ENCODE measurements around the gene GABBR2. TPM values are rescaled to one million over a fixed set of nuclear protein-coding genes. Genes with fewer than 3 reads are reported as not detected.

Gene GABBR2
- polyA plus RNA-seq, 1 of the 3 experiments (the other 2 are of a cell fraction) = not detected

GRCh38 chr9:98378794-98379193 lies 329.9 kb downstream of the GABBR2 start:
- DNase-seq = no peak
- no peaks in the 10 kb centered on the region for H4K20me1 ChIP-seq (ENCODE audit: insufficient read depth)
- H3K4me1 ChIP-seq (ENCODE audit: control insufficient read depth in 1 of 2, insufficient read depth in 2 of 2, low read depth in 1 of 2, low read length in 1 of 2) = peaks cover 3 to 5% of the 10 kb centered on the region in 2 experiments; a peak in 2 of 4 replicates
- no peak overlapping the region for H2AFZ ChIP-seq (ENCODE audit: low read depth)
- 56% methylated on average over 5 of the region's 5 CpGs for WGBS (ENCODE audit: low lambda C conversion rate)
- no peak overlapping the region for H3K4me3 ChIP-seq (ENCODE audit: low read depth in 2 of 2, low read length in 1 of 2)
- no peak overlapping the region for H3K27ac ChIP-seq (ENCODE audit: low read depth in 2 of 2, low read length in 1 of 2)
- H3F3A ChIP-seq (replicated peaks; ENCODE audit: insufficient read depth) = peaks cover 11% of the 10 kb centered on the region
- no peak overlapping the region for H3K9ac ChIP-seq
- H3K9me3 ChIP-seq = no peaks in the 10 kb centered on the region
- H3K27me3 ChIP-seq (ENCODE audit: insufficient read depth) = no peaks in the 10 kb centered on the region
- ChIA-PET CTCF (no interaction called here), POLR2A (no interaction called here)
- TF ChIP-seq RFX5 (IDR thresholded peaks at IDR 0.05; ENCODE audit: low read length) = no peak
- TF ChIP-seq, protein P1, sequence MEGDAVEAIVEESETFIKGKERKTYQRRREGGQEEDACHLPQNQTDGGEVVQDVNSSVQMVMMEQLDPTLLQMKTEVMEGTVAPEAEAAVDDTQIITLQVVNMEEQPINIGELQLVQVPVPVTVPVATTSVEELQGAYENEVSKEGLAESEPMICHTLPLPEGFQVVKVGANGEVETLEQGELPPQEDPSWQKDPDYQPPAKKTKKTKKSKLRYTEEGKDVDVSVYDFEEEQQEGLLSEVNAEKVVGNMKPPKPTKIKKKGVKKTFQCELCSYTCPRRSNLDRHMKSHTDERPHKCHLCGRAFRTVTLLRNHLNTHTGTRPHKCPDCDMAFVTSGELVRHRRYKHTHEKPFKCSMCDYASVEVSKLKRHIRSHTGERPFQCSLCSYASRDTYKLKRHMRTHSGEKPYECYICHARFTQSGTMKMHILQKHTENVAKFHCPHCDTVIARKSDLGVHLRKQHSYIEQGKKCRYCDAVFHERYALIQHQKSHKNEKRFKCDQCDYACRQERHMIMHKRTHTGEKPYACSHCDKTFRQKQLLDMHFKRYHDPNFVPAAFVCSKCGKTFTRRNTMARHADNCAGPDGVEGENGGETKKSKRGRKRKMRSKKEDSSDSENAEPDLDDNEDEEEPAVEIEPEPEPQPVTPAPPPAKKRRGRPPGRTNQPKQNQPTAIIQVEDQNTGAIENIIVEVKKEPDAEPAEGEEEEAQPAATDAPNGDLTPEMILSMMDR (IDR thresholded peaks at IDR 0.05) = no peak
- no peak for TF ChIP-seq TEAD4 (IDR thresholded peaks at IDR 0.05; ENCODE audit: borderline replicate concordance, insufficient read depth)
- TF ChIP-seq RCOR1 (IDR thresholded peaks at IDR 0.05; ENCODE audit: low read length) = no peak
- no peak for TF ChIP-seq USF1 (IDR thresholded peaks at IDR 0.05; ENCODE audit: borderline replicate concordance, low read depth)
- no peak for TF ChIP-seq MXI1 (IDR thresholded peaks at IDR 0.05; ENCODE audit: low read depth, low read length)
- TF ChIP-seq, protein P2, sequence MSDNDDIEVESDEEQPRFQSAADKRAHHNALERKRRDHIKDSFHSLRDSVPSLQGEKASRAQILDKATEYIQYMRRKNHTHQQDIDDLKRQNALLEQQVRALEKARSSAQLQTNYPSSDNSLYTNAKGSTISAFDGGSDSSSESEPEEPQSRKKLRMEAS (IDR thresholded peaks at IDR 0.05; ENCODE audit: low read depth) = no peak
- no peak for TF ChIP-seq NRF1 (IDR thresholded peaks at IDR 0.05; ENCODE audit: low read depth, low read length)
- TF ChIP-seq CHD2 (IDR thresholded peaks at IDR 0.05; ENCODE audit: low read length, partially characterized antibody) = no peak
- no peak for TF ChIP-seq SMC3 (IDR thresholded peaks at IDR 0.05; ENCODE audit: low read depth, low read length)
- TF ChIP-seq JUND (IDR thresholded peaks at IDR 0.05) = no peak
- TF ChIP-seq USF2 (IDR thresholded peaks at IDR 0.05; ENCODE audit: borderline replicate concordance, low read depth, low read length) = no peak
- no peak for TF ChIP-seq TCF12 (IDR thresholded peaks at IDR 0.05)
- no peak for TF ChIP-seq EP300 (IDR thresholded peaks at IDR 0.05; ENCODE audit: borderline replicate concordance in 1 of 2, low read depth in 1 of 2, low read length in 1 of 2)
- no peak for TF ChIP-seq FOSL2 (IDR thresholded peaks at IDR 0.05; ENCODE audit: borderline replicate concordance, low read depth)
- TF ChIP-seq POLR2AphosphoS5 (IDR thresholded peaks at IDR 0.05; ENCODE audit: low read depth, low read length) = no peak
- no peaks in the 10 kb centered on the region for H3K79me2 ChIP-seq (ENCODE audit: insufficient read depth)
- H3K36me3 ChIP-seq (replicated peaks in 1 of 2; ENCODE audit: control insufficient read depth in 1 of 2, insufficient read depth in 2 of 2, low read length in 1 of 2) = no peaks in the 10 kb centered on the region
- H3K9me2 ChIP-seq = no peaks in the 10 kb centered on the region
- no peak overlapping the region for H3K4me2 ChIP-seq
